ENCODE measurements around the gene GDA.
"Not testable (repeated sequence)": the region's sequence is repeated elsewhere in the genome, so short reads cannot be mapped to it uniquely, and the experiment has no call there.

Gene GDA

GRCh38 chr9:72211047-72211446 lies 61.8 kb downstream of the GDA start:
- no peak for DNase-seq

GRCh38 chr9:72213906-72214305 lies 64.7 kb downstream of the GDA start:
- DNase-seq = no peak

- no peak for DNase-seq
Measured at GRCh38 chr9:72217306-72217842, 68.1 kb downstream of the GDA start.

GRCh38 chr9:72220589-72220988 lies 71.3 kb downstream of the GDA start:
- no peak for DNase-seq

GRCh38 chr9:72226146-72226812 lies 77.0 kb downstream of the GDA start:
- DNase-seq = no peak

GRCh38 chr9:72228282-72228681 lies 79.0 kb downstream of the GDA start:
- DNase-seq = no peak

- DNase-seq = no peak
Measured at GRCh38 chr9:72232778-72233177, 83.5 kb downstream of the GDA start.

- DNase-seq = no peak
Measured at GRCh38 chr9:72247549-72247948, 98.3 kb downstream of the GDA start.

- DNase-seq = no peak
Measured at GRCh38 chr9:72251589-72251988, 102.3 kb downstream of the GDA start.

- no peak for DNase-seq
Measured at GRCh38 chr9:72254901-72255545, 105.8 kb downstream of the GDA start.

- no peak for DNase-seq
Measured at GRCh38 chr9:72255569-72255968, 106.3 kb downstream of the GDA start.

GRCh38 chr9:72256931-72257330 lies 107.7 kb downstream of the GDA start:
- DNase-seq = no peak

- no peak for DNase-seq
Measured at GRCh38 chr9:72257814-72258213, 108.6 kb downstream of the GDA start.

GRCh38 chr9:72262063-72262462 lies 112.8 kb downstream of the GDA start:
- DNase-seq = no peak

- no peak for DNase-seq
Measured at GRCh38 chr9:72263572-72263971, 114.3 kb downstream of the GDA start.

GRCh38 chr9:72268961-72269360 lies 119.7 kb downstream of the GDA start:
- DNase-seq = no peak

- DNase-seq = not testable (repeated sequence)
Measured at GRCh38 chr9:72270359-72270758, 121.1 kb downstream of the GDA start.

GRCh38 chr9:72271613-72272478 lies 122.6 kb downstream of the GDA start:
- DNase-seq = peak; percentile 1

- DNase-seq = no peak
Measured at GRCh38 chr9:72274441-72274840, 125.2 kb downstream of the GDA start.

- no peak for DNase-seq
Measured at GRCh38 chr9:72274916-72275315, 125.7 kb downstream of the GDA start.

GRCh38 chr9:72276429-72276828 lies 127.2 kb downstream of the GDA start:
- no peak for DNase-seq

- DNase-seq = no peak
Measured at GRCh38 chr9:72278959-72279358, 129.7 kb downstream of the GDA start.

- DNase-seq = peak; percentile 29
Measured at GRCh38 chr9:72280913-72281500, 131.8 kb downstream of the GDA start.
